Muscle layer of duodenum (tissue), 2 donors: ENCODE measurements around the gene PSMA6.

Source experiments
- H3K27ac ChIP-seq: one replicate; pipeline ENCODE4 v1.7.0; 2013; ENCODE audit warnings: mild to moderate bottlenecking, low read length
- H3K27me3 ChIP-seq: one replicate; pipeline ENCODE4 v1.7.0; 2013; ENCODE audit warnings: low read depth, mild to moderate bottlenecking, control low read depth, low read length
- H3K36me3 ChIP-seq, 2 donors: one replicate each; pipeline ENCODE4 v1.7.0; 2013; ENCODE audit warnings: low read length in 2 of 2, control low read depth in 1 of 2, mild to moderate bottlenecking in 1 of 2; ENCODE audit not compliant: insufficient read depth in 2 of 2, control insufficient read depth in 1 of 2
- H3K4me1 ChIP-seq, 2 donors: one replicate each; pipeline ENCODE4 v1.7.0; 2013; ENCODE audit warnings: low read length in 2 of 2, mild to moderate bottlenecking in 2 of 2, control low read depth in 1 of 2, moderate library complexity in 1 of 2; ENCODE audit not compliant: insufficient read depth in 2 of 2, control insufficient read depth in 1 of 2
- H3K4me3 ChIP-seq, 2 donors: one replicate each; pipeline ENCODE4 v1.7.0; 2013; ENCODE audit warnings: low read length in 2 of 2, low read depth in 1 of 2, mild to moderate bottlenecking in 1 of 2
- H3K9me3 ChIP-seq, 2 donors: one replicate each; pipeline ENCODE4 v1.7.0; 2013; ENCODE audit warnings: low read length in 2 of 2, control low read depth in 1 of 2, mild to moderate bottlenecking in 1 of 2; ENCODE audit not compliant: control insufficient read depth in 1 of 2
- donor health status: healthy.

Gene PSMA6

DNA sequence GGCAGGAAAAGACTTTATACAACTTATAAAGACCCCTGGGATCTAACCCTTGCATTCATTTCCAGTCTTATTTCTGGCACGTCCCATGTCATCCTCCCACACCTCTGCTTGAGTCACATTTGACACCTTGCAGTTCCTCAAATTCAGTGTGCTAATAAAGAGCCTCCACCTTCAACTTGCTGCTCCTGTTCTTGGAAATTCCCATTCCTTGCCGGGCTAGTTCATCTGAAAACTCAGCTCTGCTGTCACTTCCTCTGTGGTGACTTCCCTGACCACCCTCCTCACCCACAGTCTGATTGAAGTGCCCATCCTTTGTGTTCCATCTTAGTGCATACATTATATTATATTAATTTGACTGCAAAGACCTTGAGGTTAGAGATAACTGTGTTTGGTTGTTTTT is 37.4 kb upstream of the PSMA6 start:
- Histone ChIP-seq H3K27me3 (no peaks in the 10 kb centered on the region), H3K36me3 (no peaks in the 10 kb centered on the region), H3K27ac (no peak overlapping the region), H3K4me1 (no peaks in the 10 kb centered on the region), H3K9me3 (no peaks in the 10 kb centered on the region), H3K4me3 (no peak overlapping the region)

DNA sequence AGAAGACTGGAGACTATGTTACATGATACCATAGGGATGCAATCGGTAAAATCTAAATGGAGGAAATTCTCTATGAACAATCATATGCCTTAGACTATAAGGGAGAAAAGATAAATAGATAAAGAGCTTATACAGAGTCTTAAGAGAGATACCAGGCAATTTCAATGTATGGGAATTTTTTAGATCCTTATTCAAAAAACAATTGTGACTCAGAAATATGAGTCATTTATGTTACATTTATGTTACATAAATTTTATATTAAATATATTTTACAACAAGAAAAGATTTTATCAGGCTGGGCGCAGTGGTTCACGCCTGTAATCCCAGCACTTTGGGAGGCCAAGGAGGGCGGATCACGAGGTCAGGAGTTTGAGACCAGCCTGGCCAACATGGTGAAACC is 36.5 kb upstream of the PSMA6 start:
- Histone ChIP-seq H3K9me3 (no peaks in the 10 kb centered on the region), H3K27ac (no peak overlapping the region), H3K36me3 (peaks cover 0 to under 1% of the 10 kb centered on the region in 2 donors), H3K4me1 (no peaks in the 10 kb centered on the region), H3K27me3 (no peaks in the 10 kb centered on the region), H3K4me3 (no peak overlapping the region)

DNA sequence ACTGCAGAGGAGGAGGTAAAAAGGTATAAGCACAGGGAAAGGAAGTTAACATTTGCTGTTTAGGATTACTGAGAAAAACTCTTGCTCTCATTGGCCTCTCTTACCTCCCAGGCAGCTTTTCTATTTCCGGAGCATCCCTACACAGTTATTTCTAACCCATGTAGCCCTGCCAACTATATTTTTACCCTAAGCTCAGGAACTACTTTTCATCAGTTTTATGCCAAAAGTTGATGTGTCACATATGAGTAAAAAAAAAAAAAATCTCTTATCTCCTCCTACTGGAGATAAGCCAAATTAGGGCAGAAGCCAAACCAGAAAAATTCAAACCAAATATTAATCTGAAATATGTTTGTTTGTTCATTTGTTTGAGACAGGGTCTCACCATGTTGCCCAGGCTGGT is 34.4 kb upstream of the PSMA6 start:
- peaks cover 0 to 3% of the 10 kb centered on the region in 2 donors for H3K36me3 ChIP-seq
- no peaks in the 10 kb centered on the region for H3K27me3 ChIP-seq
- no peak overlapping the region for H3K27ac ChIP-seq
- H3K9me3 ChIP-seq, result no peaks in the 10 kb centered on the region
- H3K4me3 ChIP-seq, result no peak overlapping the region
- H3K4me1 ChIP-seq, result no peaks in the 10 kb centered on the region

DNA sequence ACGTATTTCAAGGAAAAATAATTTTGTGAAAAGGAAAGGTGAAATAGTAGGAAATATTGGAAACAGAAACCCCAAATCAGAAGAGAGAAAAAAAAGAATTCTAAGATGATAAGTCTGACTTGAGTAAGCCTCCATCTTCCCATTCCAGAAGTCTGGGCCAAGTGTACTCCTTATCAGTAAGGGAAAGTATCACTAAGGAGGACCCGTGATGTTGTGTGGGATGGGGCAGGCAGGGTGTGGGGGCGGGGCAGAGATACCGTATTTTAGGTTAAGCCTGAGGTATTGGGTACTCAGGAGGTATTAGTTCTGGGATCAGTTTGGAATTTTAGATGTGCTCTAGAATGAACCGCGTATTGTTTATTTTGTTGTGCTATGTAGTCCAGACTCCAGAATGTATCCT is 33.8 kb upstream of the PSMA6 start:
- H3K36me3 ChIP-seq, result peaks cover 0 to 3% of the 10 kb centered on the region in 2 donors
- no peaks in the 10 kb centered on the region for H3K4me1 ChIP-seq
- no peak overlapping the region for H3K27ac ChIP-seq
- H3K4me3 ChIP-seq, result no peak overlapping the region
- no peaks in the 10 kb centered on the region for H3K9me3 ChIP-seq
- no peaks in the 10 kb centered on the region for H3K27me3 ChIP-seq

DNA sequence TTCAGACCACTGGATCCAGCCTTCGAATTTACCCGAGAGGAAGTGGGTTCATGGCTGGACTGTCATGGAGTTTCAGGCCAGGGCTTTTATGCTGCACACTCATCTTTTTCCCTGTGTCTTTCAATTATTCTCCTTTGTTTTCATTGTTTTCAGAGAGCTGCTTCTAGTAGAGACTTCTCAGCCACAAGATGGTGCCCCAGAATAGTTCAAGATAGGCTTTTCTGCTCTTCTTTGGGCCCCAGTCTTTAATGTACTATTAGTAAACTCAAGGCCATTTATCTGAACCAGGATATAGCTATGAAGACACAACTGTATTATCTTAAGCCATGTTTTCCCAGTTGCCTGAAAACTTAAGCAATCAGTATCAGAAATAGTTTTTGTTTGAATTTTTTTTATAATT is 30.4 kb upstream of the PSMA6 start:
- H3K27ac ChIP-seq, result no peak overlapping the region
- no peaks in the 10 kb centered on the region for H3K4me1 ChIP-seq
- no peaks in the 10 kb centered on the region for H3K27me3 ChIP-seq
- no peak overlapping the region for H3K4me3 ChIP-seq
- no peaks in the 10 kb centered on the region for H3K9me3 ChIP-seq
- peaks cover 0 to 3% of the 10 kb centered on the region in 2 donors for H3K36me3 ChIP-seq

DNA sequence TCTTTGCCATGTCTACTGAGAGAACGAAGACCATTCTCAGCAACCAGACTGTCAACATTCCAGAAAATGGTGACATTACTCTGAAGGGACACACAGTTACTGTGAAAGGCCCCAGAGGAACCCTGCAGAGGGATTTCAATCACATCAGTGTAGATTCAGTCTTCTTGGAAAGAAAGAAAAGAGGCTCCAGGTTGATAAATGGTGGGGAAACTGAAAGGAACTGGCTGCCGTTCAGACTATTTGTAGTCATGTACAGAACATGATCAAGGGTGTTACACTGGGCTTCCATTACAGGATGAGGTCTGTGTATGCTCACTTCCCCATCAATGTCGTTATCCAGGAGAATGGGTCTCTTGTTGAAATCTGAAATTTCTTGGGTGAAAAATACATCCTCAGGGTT is 29.7 kb upstream of the PSMA6 start:
- no peaks in the 10 kb centered on the region for H3K4me1 ChIP-seq
- H3K9me3 ChIP-seq, result no peaks in the 10 kb centered on the region
- peaks cover 3 to 4% of the 10 kb centered on the region in 2 donors for H3K36me3 ChIP-seq
- no peak overlapping the region for H3K4me3 ChIP-seq
- H3K27me3 ChIP-seq, result no peaks in the 10 kb centered on the region
- no peak overlapping the region for H3K27ac ChIP-seq

DNA sequence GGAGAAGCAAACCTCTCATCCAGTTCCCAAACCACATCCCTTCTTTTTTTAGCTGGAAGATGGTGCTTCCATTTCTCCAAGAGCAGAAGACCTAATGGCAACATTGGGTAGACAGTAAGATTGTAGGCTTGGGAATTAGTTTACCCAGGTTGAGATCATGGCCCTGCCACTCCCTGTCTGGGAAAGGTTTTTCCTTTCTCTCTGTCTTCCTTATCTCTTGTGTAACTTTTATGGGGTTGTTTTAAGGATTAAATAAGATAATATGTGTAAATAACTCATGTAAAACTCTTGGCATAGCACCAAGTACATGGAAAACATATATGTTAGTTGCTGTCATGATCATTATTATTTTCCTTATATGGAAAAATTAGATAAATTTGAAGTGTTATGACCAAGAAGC is 23.2 kb upstream of the PSMA6 start:
- no peak overlapping the region for H3K4me3 ChIP-seq
- H3K4me1 ChIP-seq, result no peaks in the 10 kb centered on the region
- no peak overlapping the region for H3K27ac ChIP-seq
- no peaks in the 10 kb centered on the region for H3K27me3 ChIP-seq
- H3K36me3 ChIP-seq, result peaks cover 11 to 13% of the 10 kb centered on the region in 2 donors
- no peaks in the 10 kb centered on the region for H3K9me3 ChIP-seq

DNA sequence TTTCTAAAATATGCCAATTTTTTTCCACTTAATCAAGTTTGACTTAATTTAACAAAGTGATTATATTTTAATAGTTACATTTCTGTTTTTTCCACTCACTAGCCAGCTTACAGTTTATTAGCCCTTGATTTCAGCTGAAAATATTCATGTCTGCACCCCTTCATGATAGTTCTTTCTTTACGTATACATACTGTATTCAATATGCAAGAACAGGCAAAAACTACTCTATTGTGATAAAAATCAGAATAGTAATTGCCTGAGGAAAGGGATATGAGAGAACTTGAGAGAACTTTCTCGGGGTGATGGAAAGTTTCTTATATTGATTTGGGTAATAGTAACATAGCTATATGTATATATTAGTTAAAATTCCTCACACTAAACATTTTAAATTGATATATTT is 17.4 kb upstream of the PSMA6 start:
- Histone ChIP-seq H3K4me1 (no peaks in the 10 kb centered on the region), H3K36me3 (peaks cover 18 to 24% of the 10 kb centered on the region in 2 donors), H3K9me3 (no peaks in the 10 kb centered on the region), H3K27ac (no peak overlapping the region), H3K27me3 (no peaks in the 10 kb centered on the region), H3K4me3 (no peak overlapping the region)

DNA sequence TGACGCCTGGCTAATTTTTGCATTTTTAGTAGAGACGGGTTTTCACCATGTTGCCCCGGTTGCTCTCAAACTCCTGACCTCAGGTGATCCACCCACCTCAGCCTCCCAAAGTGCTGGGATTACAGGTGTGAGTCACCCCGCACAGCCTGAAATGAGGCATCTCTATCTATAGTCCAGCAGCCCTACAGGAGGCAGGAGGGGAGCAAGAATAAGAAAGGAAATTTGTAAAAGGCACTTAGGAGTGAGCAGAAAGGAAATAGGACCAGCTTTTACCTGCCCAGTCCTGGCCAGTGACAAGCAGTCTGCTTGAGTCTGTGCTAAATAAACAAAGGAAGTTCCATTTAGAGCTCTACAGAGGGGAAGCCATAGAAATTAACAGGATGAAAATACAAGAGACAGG is 15.0 kb upstream of the PSMA6 start:
- no peak overlapping the region for H3K4me3 ChIP-seq
- no peak overlapping the region for H3K27ac ChIP-seq

DNA sequence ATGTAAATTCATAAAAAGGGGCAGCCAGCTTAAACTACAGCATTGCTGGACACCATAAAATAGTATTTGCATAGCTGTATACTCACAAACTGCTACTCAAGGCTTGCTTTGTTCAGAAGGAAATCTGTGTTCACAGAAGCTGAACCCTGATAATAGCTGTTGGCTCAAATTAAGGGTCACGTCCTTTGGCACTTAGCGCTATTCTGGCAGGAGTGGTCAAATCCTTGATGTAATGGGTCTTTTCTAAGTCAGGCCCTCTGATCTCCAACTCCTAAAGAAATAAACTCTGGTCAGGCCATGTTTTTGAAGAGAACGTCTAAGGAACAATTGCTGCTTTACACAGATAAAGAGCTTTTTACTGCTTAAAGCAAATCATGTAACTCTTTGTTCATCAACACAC is 12.8 kb upstream of the PSMA6 start:
- H3K9me3 ChIP-seq, result no peaks in the 10 kb centered on the region
- no peak overlapping the region for H3K27ac ChIP-seq
- H3K4me1 ChIP-seq, result no peaks in the 10 kb centered on the region
- peaks cover 5 to 14% of the 10 kb centered on the region in 2 donors for H3K36me3 ChIP-seq
- no peaks in the 10 kb centered on the region for H3K27me3 ChIP-seq
- H3K4me3 ChIP-seq, result no peak overlapping the region

More for the DNA sequence above, 15.0 kb upstream of the PSMA6 start:
- Histone ChIP-seq H3K4me1 (no peaks in the 10 kb centered on the region), H3K36me3 (peaks cover 12 to 20% of the 10 kb centered on the region in 2 donors), H3K27me3 (no peaks in the 10 kb centered on the region), H3K9me3 (no peaks in the 10 kb centered on the region)

DNA sequence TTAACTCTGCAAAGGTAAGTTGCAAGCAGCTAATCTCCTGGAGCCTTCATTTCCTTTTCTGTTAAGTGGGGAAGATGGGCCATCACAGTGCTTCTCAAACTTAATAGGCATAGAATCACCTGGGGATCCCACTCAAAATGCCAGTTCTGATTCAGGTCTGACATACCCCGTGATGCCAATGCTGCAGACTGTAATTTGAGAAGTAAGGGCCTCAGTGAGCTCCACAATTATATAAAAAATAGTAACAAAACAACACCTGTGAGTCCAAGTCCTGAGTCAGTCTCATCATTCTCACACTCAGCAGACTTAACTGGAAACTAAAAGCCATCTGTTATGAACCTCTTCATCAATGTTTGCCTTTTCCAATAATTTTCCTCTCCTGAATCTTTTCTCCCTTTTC is 10.8 kb upstream of the PSMA6 start:
- Histone ChIP-seq H3K27ac (no peak overlapping the region), H3K9me3 (no peaks in the 10 kb centered on the region), H3K4me1 (no peaks in the 10 kb centered on the region), H3K27me3 (no peaks in the 10 kb centered on the region), H3K4me3 (no peak overlapping the region), H3K36me3 (peaks cover 0 to 3% of the 10 kb centered on the region in 2 donors)

DNA sequence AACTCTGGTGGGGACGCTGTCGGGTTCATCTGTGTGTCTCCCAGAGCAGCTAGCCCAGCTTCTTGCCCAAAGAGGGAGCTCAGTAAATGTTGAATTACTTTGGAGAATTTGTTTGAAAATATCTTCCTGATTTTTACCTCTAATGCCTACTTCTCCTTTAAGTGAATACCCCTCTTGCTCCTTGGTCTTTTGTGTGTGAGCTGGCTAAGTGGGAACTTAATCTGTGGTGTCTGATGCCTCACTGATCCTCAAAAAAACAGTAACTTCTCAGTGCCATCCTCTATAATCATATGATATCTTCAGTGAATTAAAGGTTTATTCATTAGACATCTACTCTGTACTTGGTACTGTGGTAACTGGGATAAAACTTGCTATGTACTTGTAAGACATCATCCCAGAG is 7.7 kb upstream of the PSMA6 start:
- Histone ChIP-seq H3K36me3 (no peaks in the 10 kb centered on the region), H3K4me1 (no peaks in the 10 kb centered on the region), H3K9me3 (no peaks in the 10 kb centered on the region), H3K27me3 (no peaks in the 10 kb centered on the region), H3K27ac (no peak overlapping the region), H3K4me3 (no peak overlapping the region)
